Measurements from ENCODE around the gene CADPS.

- TF ChIP-seq CTCF (IDR thresholded peaks at IDR 0.05) = no peak
- TF ChIP-seq ZFX (IDR thresholded peaks at IDR 0.05; ENCODE audit: borderline replicate concordance) = no peak
Measured at GRCh38 chr3:62873451-62873760, 1.8 kb downstream of the CADPS start.

All from 22Rv1 (cell line).